Neural progenitor cell (in vitro differentiated cells): ENCODE results near the gene FOXD2.

Experiments used
- EZH2 ChIP-seq: fragments of 200-600 bp; sonication (generic); IDR thresholded peaks from 2 replicates; pipeline ENCODE4 v1.6.1; 2017; ENCODE audit warnings: antibody characterized with exemption, mild to moderate bottlenecking, moderate library complexity
- EZH2phosphoT487 ChIP-seq: fragments of 200-600 bp; sonication (generic); IDR thresholded peaks from 2 replicates; pipeline ENCODE4 v1.6.1; 2017; ENCODE audit warnings: antibody characterized with exemption
- TF ChIP-seq, protein P1 (sequence below): fragments of 200-600 bp; sonication (generic); IDR thresholded peaks from 2 replicates; pipeline ENCODE4 v1.5.1; 2017; ENCODE audit warnings: antibody characterized with exemption, mild to moderate bottlenecking

GRCh38 chr1:47474278-47475193 lies 36.7 kb downstream of the FOXD2 start:
- TF ChIP-seq, protein P1, sequence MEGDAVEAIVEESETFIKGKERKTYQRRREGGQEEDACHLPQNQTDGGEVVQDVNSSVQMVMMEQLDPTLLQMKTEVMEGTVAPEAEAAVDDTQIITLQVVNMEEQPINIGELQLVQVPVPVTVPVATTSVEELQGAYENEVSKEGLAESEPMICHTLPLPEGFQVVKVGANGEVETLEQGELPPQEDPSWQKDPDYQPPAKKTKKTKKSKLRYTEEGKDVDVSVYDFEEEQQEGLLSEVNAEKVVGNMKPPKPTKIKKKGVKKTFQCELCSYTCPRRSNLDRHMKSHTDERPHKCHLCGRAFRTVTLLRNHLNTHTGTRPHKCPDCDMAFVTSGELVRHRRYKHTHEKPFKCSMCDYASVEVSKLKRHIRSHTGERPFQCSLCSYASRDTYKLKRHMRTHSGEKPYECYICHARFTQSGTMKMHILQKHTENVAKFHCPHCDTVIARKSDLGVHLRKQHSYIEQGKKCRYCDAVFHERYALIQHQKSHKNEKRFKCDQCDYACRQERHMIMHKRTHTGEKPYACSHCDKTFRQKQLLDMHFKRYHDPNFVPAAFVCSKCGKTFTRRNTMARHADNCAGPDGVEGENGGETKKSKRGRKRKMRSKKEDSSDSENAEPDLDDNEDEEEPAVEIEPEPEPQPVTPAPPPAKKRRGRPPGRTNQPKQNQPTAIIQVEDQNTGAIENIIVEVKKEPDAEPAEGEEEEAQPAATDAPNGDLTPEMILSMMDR: no peak
- TF ChIP-seq EZH2: no peak
- no peak for TF ChIP-seq EZH2phosphoT487
